Sigmoid colon (tissue), 4 donors: Measurements from ENCODE around the gene SFRP4.

ENCODE experiments used
- CTCF ChIP-seq, 4 experiments: fragments of 450-650 bp in 3 of 4; fragments of 200-600 bp in 1 of 4; IDR thresholded peaks; one replicate each; pipeline ENCODE4 v1.5.1; 2016 to 2019; ENCODE audit warnings: antibody characterized with exemption in 4 of 4, mild to moderate bottlenecking in 3 of 4, moderate library complexity in 2 of 4
- EP300 ChIP-seq, 4 donors: sonication (generic); formaldehyde crosslinking; IDR thresholded peaks; one replicate each; pipeline ENCODE4 v1.6.1; 2017; ENCODE audit warnings: antibody characterized with exemption in 4 of 4
- POLR2A ChIP-seq, 2 donors: fragments of 450-650 bp; IDR thresholded peaks; one replicate each; pipeline ENCODE4 v1.6.1; 2016; ENCODE audit warnings: antibody characterized with exemption in 2 of 2, mild to moderate bottlenecking in 2 of 2, moderate library complexity in 2 of 2
- POLR2AphosphoS5 ChIP-seq, 4 donors: sonication (generic); formaldehyde crosslinking; IDR thresholded peaks; one replicate each; pipeline ENCODE4 v1.6.1; 2017; ENCODE audit warnings: antibody characterized with exemption in 4 of 4

GRCh38 chr7:37928878-37929277, 12.3 kb upstream of the SFRP4 start:
- TF ChIP-seq CTCF (IDR thresholded peaks at IDR 0.05) (no peak), POLR2AphosphoS5 (IDR thresholded peaks at IDR 0.05) (no peak), EP300 (IDR thresholded peaks at IDR 0.05) (no peak), POLR2A (IDR thresholded peaks at IDR 0.05) (no peak)
